ENCODE data around the gene RAET1E. TPM values are rescaled to one million over a fixed set of nuclear protein-coding genes. Genes with fewer than 3 reads are reported as not detected.

RAET1E gene
- total and polyA plus RNA-seq, 2 donors (not counting 1 experiment from before 2014, with no cell fraction given), result not detected

- CTCF ChIA-PET, result no interaction called here
- TF ChIP-seq EZH2 (IDR thresholded peaks at IDR 0.05; ENCODE audit: borderline replicate concordance, insufficient read depth, low read depth, low read length, poor library complexity, severe bottlenecking) (no peak), CTCF (IDR thresholded peaks at IDR 0.05) (no peak)
- H3K36me3 ChIP-seq (replicated peaks in 1 of 2; ENCODE audit: control extremely low read depth in 1 of 2, control insufficient read depth in 1 of 2, extremely low read depth in 1 of 2, insufficient read depth in 2 of 2, low read length in 1 of 2), result no peaks in the 10 kb centered on the region
- no peaks in the 10 kb centered on the region for H3K79me2 ChIP-seq (ENCODE audit: control insufficient read depth, insufficient read depth, low read length)
- 87% methylated on average over 5 of the region's 7 CpGs for WGBS (ENCODE audit: insufficient coverage)
- H3K9ac ChIP-seq (ENCODE audit: low read length), result no peak overlapping the region
- no peaks in the 10 kb centered on the region for H4K20me1 ChIP-seq (ENCODE audit: control insufficient read depth, insufficient read depth, low read length, poor library complexity, severe bottlenecking)
- no peak overlapping the region for H2AFZ ChIP-seq (ENCODE audit: insufficient read depth, low read depth, low read length, poor library complexity, severe bottlenecking)
- POLR2A ChIA-PET, result no interaction called here
- no peak overlapping the region for H3K27ac ChIP-seq (ENCODE audit: low read length in 2 of 2)
- H3K4me3 ChIP-seq (ENCODE audit: control extremely low read depth in 1 of 5, extremely low read depth in 1 of 5, insufficient read depth in 1 of 5, low read depth in 2 of 5, low read length in 4 of 5), result no peak overlapping the region
- H3K9me3 Mint-ChIP-seq (ENCODE audit: insufficient read depth), result no peaks in the 10 kb centered on the region
- H3K4me2 ChIP-seq (replicated peaks; ENCODE audit: low read depth, low read length, poor library complexity, severe bottlenecking), result no peak overlapping the region
- H3K9me3 ChIP-seq (ENCODE audit: control extremely low read depth in 1 of 3, control insufficient read depth in 2 of 3, insufficient read depth in 1 of 3, low read length in 2 of 3), result no peaks in the 10 kb centered on the region
- H3K4me1 ChIP-seq (ENCODE audit: control insufficient read depth in 2 of 2, insufficient read depth in 2 of 2, low read length in 2 of 2), result no peaks in the 10 kb centered on the region
- H3K4me1 Mint-ChIP-seq, result no peaks in the 10 kb centered on the region
- peaks cover 65% of the 10 kb centered on the region for H3K27me3 Mint-ChIP-seq
- intact Hi-C loops (cut with micrococcal nuclease), result no loop called here
- DNase-seq (no peak), ATAC-seq (ENCODE audit: low read depth) (no peak)
- H3K27ac Mint-ChIP-seq, result no peak overlapping the region
- no peak overlapping the region for H3K4me3 Mint-ChIP-seq
- peaks cover 0 to 4% (median 0%) of the 10 kb centered on the region in 4 experiments for H3K27me3 ChIP-seq (replicated peaks in 1 of 4; ENCODE audit: control extremely low read depth in 1 of 4, control insufficient read depth in 3 of 4, insufficient read depth in 4 of 4, low read length in 3 of 4)
Observed at GRCh38 chr6:149889326-149889725, 8.6 kb downstream of the RAET1E start.

- intact Hi-C loops (cut with micrococcal nuclease), result no loop called here
- H3K27me3 Mint-ChIP-seq, result peaks cover 63% of the 10 kb centered on the region
Observed at GRCh38 chr6:149888659-149889058, 9.3 kb downstream of the RAET1E start.

More at GRCh38 chr6:149888659-149889058, 9.3 kb downstream of the RAET1E start:
- Histone ChIP-seq H3K9ac (ENCODE audit: low read length) (no peak overlapping the region), H3K4me1 (ENCODE audit: control insufficient read depth in 2 of 2, insufficient read depth in 2 of 2, low read length in 2 of 2) (no peaks in the 10 kb centered on the region), H3K4me2 (replicated peaks; ENCODE audit: low read depth, low read length, poor library complexity, severe bottlenecking) (no peak overlapping the region), H2AFZ (ENCODE audit: insufficient read depth, low read depth, low read length, poor library complexity, severe bottlenecking) (no peak overlapping the region), H3K79me2 (ENCODE audit: control insufficient read depth, insufficient read depth, low read length) (no peaks in the 10 kb centered on the region), H3K27ac (ENCODE audit: low read length in 2 of 2) (no peak overlapping the region), H4K20me1 (ENCODE audit: control insufficient read depth, insufficient read depth, low read length, poor library complexity, severe bottlenecking) (no peaks in the 10 kb centered on the region), H3K36me3 (replicated peaks in 1 of 2; ENCODE audit: control extremely low read depth in 1 of 2, control insufficient read depth in 1 of 2, extremely low read depth in 1 of 2, insufficient read depth in 2 of 2, low read length in 1 of 2) (no peaks in the 10 kb centered on the region), H3K27me3 (replicated peaks in 1 of 4; ENCODE audit: control extremely low read depth in 1 of 4, control insufficient read depth in 3 of 4, insufficient read depth in 4 of 4, low read length in 3 of 4) (peaks cover 0 to 4% (median 0%) of the 10 kb centered on the region in 4 experiments), H3K4me3 (ENCODE audit: control extremely low read depth in 1 of 5, extremely low read depth in 1 of 5, insufficient read depth in 1 of 5, low read depth in 2 of 5, low read length in 4 of 5) (no peak overlapping the region), H3K9me3 (ENCODE audit: control extremely low read depth in 1 of 3, control insufficient read depth in 2 of 3, insufficient read depth in 1 of 3, low read length in 2 of 3) (no peaks in the 10 kb centered on the region)
- Mint-ChIP-seq H3K4me3 (no peak overlapping the region), H3K4me1 (no peaks in the 10 kb centered on the region), H3K9me3 (ENCODE audit: insufficient read depth) (no peaks in the 10 kb centered on the region), H3K27ac (no peak overlapping the region)
- no peak for TF ChIP-seq EZH2 (IDR thresholded peaks at IDR 0.05; ENCODE audit: borderline replicate concordance, insufficient read depth, low read depth, low read length, poor library complexity, severe bottlenecking)
- TF ChIP-seq CTCF (IDR thresholded peaks at IDR 0.05), result no peak
- CTCF ChIA-PET, result no interaction called here
- DNase-seq (no peak), ATAC-seq (ENCODE audit: low read depth) (no peak)
- POLR2A ChIA-PET, result interaction anchor here (0.6 kb wide), 1 partner anchor 1530 kb away, joined by 6 read pairs; no protein-coding TSS in a partner anchor
- no CpG with 5 or more reads among the region's 1 CpG for WGBS (ENCODE audit: insufficient coverage)

Data from B cell (primary cell).